ENCODE measurements around the gene CERS6. TPM values are rescaled to one million over a fixed set of nuclear protein-coding genes. Genes with fewer than 3 reads are reported as not detected.

The CERS6 gene
- total RNA-seq, 1 donor from 2014 or later: 30.9 TPM

GRCh38 chr2:168673265-168674189, 217.5 kb downstream of the CERS6 start:
- no peaks in the 10 kb centered on the region for H3K4me1 Mint-ChIP-seq (ENCODE audit: unreplicated experiment)
- no peak overlapping the region for H3K27ac Mint-ChIP-seq (ENCODE audit: unreplicated experiment)
- TF ChIP-seq, protein P1, sequence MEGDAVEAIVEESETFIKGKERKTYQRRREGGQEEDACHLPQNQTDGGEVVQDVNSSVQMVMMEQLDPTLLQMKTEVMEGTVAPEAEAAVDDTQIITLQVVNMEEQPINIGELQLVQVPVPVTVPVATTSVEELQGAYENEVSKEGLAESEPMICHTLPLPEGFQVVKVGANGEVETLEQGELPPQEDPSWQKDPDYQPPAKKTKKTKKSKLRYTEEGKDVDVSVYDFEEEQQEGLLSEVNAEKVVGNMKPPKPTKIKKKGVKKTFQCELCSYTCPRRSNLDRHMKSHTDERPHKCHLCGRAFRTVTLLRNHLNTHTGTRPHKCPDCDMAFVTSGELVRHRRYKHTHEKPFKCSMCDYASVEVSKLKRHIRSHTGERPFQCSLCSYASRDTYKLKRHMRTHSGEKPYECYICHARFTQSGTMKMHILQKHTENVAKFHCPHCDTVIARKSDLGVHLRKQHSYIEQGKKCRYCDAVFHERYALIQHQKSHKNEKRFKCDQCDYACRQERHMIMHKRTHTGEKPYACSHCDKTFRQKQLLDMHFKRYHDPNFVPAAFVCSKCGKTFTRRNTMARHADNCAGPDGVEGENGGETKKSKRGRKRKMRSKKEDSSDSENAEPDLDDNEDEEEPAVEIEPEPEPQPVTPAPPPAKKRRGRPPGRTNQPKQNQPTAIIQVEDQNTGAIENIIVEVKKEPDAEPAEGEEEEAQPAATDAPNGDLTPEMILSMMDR (IDR thresholded peaks at IDR 0.05): no peak
- H3K4me3 Mint-ChIP-seq (ENCODE audit: unreplicated experiment): no peak overlapping the region
- no peaks in the 10 kb centered on the region for H3K36me3 Mint-ChIP-seq (ENCODE audit: unreplicated experiment)
- H3K9me3 Mint-ChIP-seq (ENCODE audit: unreplicated experiment): no peaks in the 10 kb centered on the region
- no peak for DNase-seq (ENCODE audit: extremely low spot score, unreplicated experiment)
- H3K27me3 Mint-ChIP-seq (ENCODE audit: unreplicated experiment): no peaks in the 10 kb centered on the region

DNA sequence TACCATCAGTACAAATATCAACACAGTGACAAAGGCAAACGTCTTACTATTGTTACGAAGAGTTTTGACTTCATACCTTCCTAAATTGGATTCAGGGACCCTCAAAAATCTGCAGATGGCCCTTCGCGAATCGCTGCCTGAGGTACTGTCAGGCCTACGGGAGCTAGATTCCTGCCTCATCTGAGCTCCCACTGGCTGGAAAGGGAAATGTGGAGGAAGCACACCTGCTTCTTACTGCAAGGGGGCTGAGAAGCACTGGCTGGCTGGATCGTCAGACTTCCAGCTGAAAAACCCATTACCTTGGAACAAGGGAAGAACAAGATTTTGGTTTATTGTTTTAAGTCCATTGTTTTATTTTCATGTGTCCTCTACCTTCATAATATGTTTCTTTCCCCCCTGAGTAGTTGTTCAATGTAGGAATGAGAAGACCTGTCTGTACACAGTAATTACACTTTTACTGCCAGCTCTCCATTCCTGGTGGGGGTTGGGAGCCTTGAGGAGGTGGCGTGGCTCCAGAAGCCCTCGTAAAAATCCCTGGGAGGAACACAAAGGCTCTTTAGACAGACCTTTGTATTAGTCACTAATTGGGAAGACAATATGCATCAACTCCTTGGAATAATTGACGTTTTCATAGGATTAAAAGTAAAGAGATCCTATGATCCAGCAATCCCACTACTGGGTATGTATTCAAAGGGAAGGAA, 222.2 kb downstream of the CERS6 start:
- no peak for DNase-seq (ENCODE audit: extremely low spot score, unreplicated experiment)
- Mint-ChIP-seq H3K27ac (ENCODE audit: unreplicated experiment) (no peak overlapping the region), H3K4me1 (ENCODE audit: unreplicated experiment) (peaks cover 4% of the 10 kb centered on the region), H3K9me3 (ENCODE audit: unreplicated experiment) (no peaks in the 10 kb centered on the region), H3K36me3 (ENCODE audit: unreplicated experiment) (peaks cover 2% of the 10 kb centered on the region), H3K27me3 (ENCODE audit: unreplicated experiment) (no peaks in the 10 kb centered on the region), H3K4me3 (ENCODE audit: unreplicated experiment) (no peak overlapping the region)
- TF ChIP-seq, protein P1 (IDR thresholded peaks at IDR 0.05): no peak

DNA sequence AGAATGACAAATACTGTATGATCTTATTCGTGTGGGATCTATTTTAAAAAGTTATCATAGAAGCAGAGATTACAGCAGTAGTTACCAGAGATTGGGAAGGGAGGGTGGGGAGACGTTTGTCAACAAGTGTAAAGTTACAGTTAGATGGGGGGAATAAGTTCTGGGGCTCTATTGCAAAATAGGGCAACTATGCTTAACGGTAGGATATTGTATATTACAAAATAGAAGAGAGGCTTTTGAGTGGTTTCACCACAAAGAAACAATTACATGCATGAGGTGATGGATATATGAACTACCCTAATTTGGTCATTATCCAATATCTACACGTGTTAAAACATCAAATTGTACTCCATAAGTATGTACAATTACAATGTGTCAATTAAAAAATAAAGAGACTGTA, 223.0 kb downstream of the CERS6 start:
- Mint-ChIP-seq H3K27ac (ENCODE audit: unreplicated experiment) (no peak overlapping the region), H3K9me3 (ENCODE audit: unreplicated experiment) (no peaks in the 10 kb centered on the region), H3K4me1 (ENCODE audit: unreplicated experiment) (peaks cover 8% of the 10 kb centered on the region), H3K27me3 (ENCODE audit: unreplicated experiment) (no peaks in the 10 kb centered on the region), H3K36me3 (ENCODE audit: unreplicated experiment) (peaks cover 2% of the 10 kb centered on the region), H3K4me3 (ENCODE audit: unreplicated experiment) (no peak overlapping the region)
- no peak for DNase-seq (ENCODE audit: extremely low spot score, unreplicated experiment)
- TF ChIP-seq, protein P1 (IDR thresholded peaks at IDR 0.05): no peak

DNA sequence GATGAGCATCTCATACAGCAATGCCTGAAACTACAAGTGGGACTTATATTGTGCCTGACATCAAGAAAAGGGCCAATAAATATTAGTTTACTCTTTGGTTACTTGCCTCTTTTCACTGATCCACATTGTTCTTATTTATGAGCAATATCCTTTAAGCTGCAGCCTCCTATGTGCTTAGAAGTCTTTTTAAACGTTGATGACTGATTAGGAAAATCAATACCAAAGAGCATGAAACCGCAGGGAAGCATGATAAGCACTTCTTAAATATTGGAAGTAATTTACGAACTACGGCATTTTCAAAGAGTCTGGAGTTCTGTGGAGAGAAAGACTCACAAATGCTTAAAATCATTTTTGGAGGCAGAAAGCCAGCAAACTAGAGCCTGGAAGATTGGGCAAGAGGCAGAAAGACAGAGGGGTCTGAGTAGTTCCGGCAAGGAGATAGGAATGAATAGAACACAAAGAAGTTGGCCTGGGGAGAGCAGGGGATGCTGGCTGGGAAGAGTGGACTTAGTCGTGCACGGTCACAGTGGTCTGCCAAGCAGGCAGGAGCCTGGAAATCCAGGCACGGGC, 223.8 kb downstream of the CERS6 start:
- Mint-ChIP-seq H3K27me3 (ENCODE audit: unreplicated experiment) (no peaks in the 10 kb centered on the region), H3K4me3 (ENCODE audit: unreplicated experiment) (no peak overlapping the region), H3K4me1 (ENCODE audit: unreplicated experiment) (peaks cover 12% of the 10 kb centered on the region), H3K9me3 (ENCODE audit: unreplicated experiment) (no peaks in the 10 kb centered on the region), H3K27ac (ENCODE audit: unreplicated experiment) (no peak overlapping the region), H3K36me3 (ENCODE audit: unreplicated experiment) (peaks cover 2% of the 10 kb centered on the region)
- TF ChIP-seq, protein P1 (IDR thresholded peaks at IDR 0.05): no peak
- no peak for DNase-seq (ENCODE audit: extremely low spot score, unreplicated experiment)

DNA sequence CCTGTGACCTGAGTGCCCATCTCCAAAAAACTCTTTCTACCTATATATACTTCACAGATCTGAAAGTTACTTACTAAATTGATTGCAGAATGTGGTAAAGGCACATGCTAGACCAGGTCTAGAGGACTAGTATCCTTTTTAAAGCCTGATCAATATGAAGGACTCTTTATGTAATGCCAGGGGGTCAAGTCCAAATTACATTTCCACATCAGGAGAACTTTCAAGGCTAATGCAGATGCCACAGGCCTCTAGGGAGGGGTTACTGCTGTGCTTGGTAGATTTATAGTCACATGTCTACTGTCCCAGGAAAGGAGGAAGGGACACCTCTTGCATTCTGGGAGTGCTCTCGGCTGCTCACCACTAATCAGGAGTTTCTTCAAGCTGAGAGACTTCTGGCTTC, 227.9 kb downstream of the CERS6 start:
- TF ChIP-seq, protein P1 (IDR thresholded peaks at IDR 0.05): no peak
- Mint-ChIP-seq H3K27ac (ENCODE audit: unreplicated experiment) (no peak overlapping the region), H3K9me3 (ENCODE audit: unreplicated experiment) (no peaks in the 10 kb centered on the region), H3K4me3 (ENCODE audit: unreplicated experiment) (no peak overlapping the region), H3K27me3 (ENCODE audit: unreplicated experiment) (no peaks in the 10 kb centered on the region), H3K4me1 (ENCODE audit: unreplicated experiment) (peaks cover 38% of the 10 kb centered on the region), H3K36me3 (ENCODE audit: unreplicated experiment) (no peaks in the 10 kb centered on the region)
- no peak for DNase-seq (ENCODE audit: extremely low spot score, unreplicated experiment)
